Hippocampal formation (tissue), 2 donors: ENCODE data around the gene RNASEH2B.

Source experiments
- DNase-seq, 2 donors: peaks; one replicate each; lab custom pipeline; 2025; lab: John Stamatoyannopoulos, UW

Gene RNASEH2B

GRCh38 chr13:50909605-50910484 lies at the start of gene RNASEH2B:
RNASEH2B (plus strand) TSS chr13:50909791; CDS start chr13:50910077, 286 bp downstream.
- DNase-seq: peak in 1 of 2 donors; percentile 70

GRCh38 chr13:50864492-50864891 lies 45.1 kb upstream of the RNASEH2B start:
- DNase-seq: no peak

- no peak for DNase-seq
Measured at GRCh38 chr13:50866817-50867636, 42.6 kb upstream of the RNASEH2B start.

- no peak for DNase-seq
Measured at GRCh38 chr13:50867637-50867945, 42.0 kb upstream of the RNASEH2B start.

GRCh38 chr13:50871405-50871804 lies 38.2 kb upstream of the RNASEH2B start:
- no peak for DNase-seq

- DNase-seq: no peak
Measured at GRCh38 chr13:50873467-50873866, 36.1 kb upstream of the RNASEH2B start.

DNA sequence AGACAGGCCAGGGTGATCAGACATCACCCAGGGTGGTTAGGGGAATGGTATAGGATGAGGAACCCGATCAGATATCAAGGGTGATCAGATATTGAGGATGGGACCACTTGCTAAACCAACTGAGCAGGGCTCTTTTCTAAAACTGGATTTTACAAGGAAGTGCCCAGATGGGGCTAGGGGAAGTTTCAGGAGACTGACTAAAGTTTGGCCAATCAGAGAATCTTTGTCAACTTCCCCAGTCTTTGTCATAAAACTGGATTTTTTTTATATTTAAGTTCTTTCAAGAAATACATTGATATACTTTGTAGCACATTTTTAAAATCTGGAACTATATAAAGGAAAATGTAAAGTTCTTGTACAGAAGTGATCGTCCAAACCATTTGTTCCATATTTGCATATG lies 35.6 kb upstream of the RNASEH2B start:
- no peak for DNase-seq

DNA sequence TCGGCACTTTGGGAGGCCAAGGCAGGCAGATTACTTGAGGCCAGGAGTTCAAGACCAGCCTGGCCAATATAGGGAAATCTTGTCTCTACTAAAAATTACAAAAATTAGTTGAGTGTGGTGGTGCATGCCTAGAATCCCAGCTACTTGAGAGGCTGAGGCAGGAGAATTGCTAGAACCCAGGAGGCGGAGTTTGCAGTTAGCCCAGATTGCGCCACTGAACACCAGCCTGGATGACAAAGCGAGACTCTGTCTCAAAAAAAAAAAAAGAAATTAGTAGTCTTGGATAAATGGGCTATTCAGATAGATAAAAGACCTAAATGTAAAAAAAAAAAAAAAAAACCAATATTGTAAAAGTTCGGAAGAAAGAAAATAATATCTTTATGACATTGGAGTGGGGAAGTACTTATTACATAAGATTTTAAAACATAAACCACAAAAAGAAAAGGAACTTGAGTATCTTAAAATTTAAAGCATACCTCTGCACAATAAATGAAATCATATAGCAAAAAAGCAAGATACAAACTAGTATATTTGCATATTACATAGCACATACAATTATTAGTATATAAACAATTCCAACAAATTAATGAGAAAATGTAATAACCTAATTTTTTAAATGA lies 26.7 kb upstream of the RNASEH2B start:
- no peak for DNase-seq

- DNase-seq: no peak
Measured at GRCh38 chr13:50883728-50884127, 25.9 kb upstream of the RNASEH2B start.

DNA sequence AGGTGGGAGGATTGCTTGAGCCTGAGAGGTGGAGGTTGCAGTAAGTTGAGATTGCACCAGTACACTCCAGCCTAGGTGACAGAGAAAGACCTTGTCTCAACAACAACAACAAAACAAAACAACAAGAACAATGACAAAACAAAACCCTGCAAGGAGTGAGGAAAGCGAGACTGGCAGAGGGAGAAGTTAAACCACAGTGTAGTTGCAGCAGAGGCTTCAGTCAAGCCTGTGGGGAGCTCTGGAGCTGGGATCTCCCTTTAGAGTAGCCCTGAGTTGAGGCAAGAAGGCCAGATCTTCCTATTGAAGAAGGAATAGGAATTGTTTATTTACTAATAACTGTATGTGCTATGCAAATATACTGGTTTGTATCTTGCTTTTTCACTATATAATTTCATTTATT lies 25.3 kb upstream of the RNASEH2B start:
- no peak for DNase-seq

- DNase-seq: no peak
Measured at GRCh38 chr13:50887151-50887550, 22.4 kb upstream of the RNASEH2B start.

GRCh38 chr13:50888362-50888761 lies 21.2 kb upstream of the RNASEH2B start:
- no peak for DNase-seq

- DNase-seq: no peak
Measured at GRCh38 chr13:50889317-50889716, 20.3 kb upstream of the RNASEH2B start.

- no peak for DNase-seq
Measured at GRCh38 chr13:50891206-50891605, 18.4 kb upstream of the RNASEH2B start.

- no peak for DNase-seq
Measured at GRCh38 chr13:50892210-50892944, 17.2 kb upstream of the RNASEH2B start.

DNA sequence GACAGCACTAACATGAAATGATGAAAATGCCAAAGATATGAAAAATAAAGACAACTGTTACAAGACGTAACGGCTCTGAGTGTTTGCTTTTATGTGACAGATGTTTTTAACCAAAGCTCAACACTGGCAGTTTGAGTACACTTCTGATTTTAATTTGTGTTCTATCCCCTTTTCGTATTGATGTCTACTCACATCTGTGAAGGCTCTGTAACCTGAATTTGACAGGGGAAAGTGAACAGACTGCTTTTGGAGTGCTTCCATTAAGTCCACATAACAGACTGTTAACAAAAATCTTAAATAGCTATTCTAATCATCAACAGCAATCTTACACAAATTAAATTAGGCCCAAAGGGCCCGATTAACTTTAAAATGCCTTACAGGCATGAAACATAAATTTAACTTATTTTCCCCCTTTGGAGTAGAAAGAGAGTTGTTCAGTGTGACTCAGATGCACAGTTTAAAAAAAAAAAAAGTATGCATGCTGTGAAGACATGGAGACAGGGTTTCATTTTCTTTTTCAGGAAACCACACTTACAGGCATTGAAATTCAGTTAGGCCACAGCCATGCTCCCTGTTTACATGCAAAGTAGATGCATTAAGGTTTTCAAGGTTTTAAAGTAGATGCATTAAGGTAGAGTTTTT lies 16.3 kb upstream of the RNASEH2B start:
- DNase-seq: no peak

DNA sequence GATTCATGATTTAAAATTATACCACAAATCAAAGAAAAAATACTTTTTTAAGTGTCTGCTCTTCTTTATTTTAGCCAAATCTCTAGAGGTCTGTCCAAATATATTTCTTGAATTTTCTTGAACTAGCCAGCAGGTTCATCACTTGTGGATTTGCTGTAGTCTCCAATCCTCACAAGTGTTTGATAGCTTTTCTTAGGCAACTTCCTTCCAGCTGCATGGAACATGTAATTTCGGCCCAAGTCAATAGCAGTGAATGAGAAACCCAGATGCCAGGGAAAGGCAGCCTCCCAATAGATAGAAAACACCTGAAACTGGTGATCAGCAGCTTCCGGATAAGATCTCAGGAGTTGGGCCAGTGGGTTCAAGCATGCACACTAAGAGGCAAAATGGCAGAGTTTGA lies 15.6 kb upstream of the RNASEH2B start:
- no peak for DNase-seq

DNA sequence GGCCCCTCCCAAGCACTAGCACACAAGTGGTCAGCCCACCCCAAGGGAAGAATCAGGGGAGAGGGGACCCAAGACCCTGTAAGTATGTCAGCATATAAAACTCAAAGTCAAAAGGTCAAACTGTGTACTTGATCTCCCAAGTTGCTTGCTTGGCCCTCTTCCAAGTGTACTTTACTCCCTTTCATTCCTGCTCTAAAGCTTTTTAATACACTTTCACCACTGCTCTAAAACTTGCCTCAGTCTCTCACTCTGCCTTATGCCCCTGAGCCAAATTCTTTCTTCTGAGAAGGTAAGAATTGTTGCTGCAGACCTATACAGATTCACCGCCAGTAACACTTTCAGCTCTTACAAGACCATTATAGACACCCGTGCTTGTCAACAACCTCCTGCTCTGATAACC lies 15.1 kb upstream of the RNASEH2B start:
- no peak for DNase-seq

GRCh38 chr13:50898338-50898737 lies 11.3 kb upstream of the RNASEH2B start:
- no peak for DNase-seq

DNA sequence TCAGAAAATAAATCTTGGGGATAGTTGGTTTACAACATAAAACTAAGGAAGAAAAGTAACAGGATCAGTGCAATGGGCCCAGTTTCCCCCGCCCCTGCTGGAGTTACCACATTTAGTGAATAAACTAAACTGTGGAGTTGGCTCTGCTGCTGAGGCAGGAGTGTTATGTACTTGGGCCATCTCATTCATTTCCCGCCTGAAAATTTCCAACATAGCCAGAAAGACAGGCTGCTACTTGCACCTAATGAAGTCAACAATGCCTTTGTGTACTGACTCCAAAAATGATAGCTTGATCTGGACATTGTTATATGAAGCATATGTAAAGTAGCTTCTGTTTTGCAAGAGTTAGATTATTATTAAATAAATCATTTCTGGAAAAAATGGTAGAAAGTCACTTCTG lies 7.9 kb upstream of the RNASEH2B start:
- no peak for DNase-seq

GRCh38 chr13:50905256-50905655 lies 4.3 kb upstream of the RNASEH2B start:
- no peak for DNase-seq

DNA sequence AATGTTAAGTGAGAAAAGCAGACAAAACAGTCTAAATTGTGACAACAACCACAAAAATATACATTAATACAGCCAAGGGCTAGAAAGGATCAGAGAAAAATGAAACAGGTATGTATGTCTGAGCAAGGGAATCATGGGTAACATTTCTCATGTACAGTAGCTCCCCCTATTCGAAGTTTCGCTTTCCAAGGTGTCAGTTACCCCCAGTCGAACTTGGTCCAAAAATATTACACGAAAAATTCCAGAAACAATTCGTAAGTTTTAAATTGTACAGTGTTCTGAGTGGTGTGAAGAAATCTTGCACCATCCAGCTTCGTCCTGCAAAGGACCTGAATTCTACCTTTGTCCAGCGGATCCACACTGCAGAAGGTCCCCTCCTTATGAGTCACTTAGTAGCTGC lies 1.8 kb upstream of the RNASEH2B start:
- DNase-seq: no peak
